GM12878 (cell line): ENCODE results near the gene RUNX3. TPM values are rescaled to one million over a fixed set of nuclear protein-coding genes. Genes with fewer than 3 reads are reported as not detected.

Experiments
- ATAC-seq: fragments of 200-7000 bp; cut with Tn5 transposase; 3 replicates; pipeline ENCODE4 v1.9.1; 2020; ENCODE audit warnings: mild to moderate bottlenecking, moderate library complexity
- BruUV-seq: library from RNA; stranded (reverse); fragments of 400-500 nt; replicated peaks from 2 replicates; lab custom pipeline; 2021; lab: Mats Ljungman, UMichigan
- CTCF ChIA-PET: fragments of 300-600 bp; sonication (Branson Sonifier 250); formaldehyde crosslinking; extraction: SDS; loops from one replicate; lab custom pipeline; 2021; ENCODE audit warnings: inconsistent platforms; lab: Yijun Ruan, JAX
- POLR2A ChIA-PET: fragments of 350-600 bp; formaldehyde crosslinking; extraction: SDS; loops from one replicate; lab custom pipeline; 2021; ENCODE audit warnings: inconsistent platforms; lab: Charles Lee
- RAD21 ChIA-PET: fragments of 300-600 bp; sonication (Branson Sonifier 250); formaldehyde crosslinking; loops from one replicate; lab custom pipeline; 2023; ENCODE audit warnings: antibody characterized with exemption; ENCODE audit not compliant: unreplicated experiment; lab: Charles Lee
- SMC1A ChIA-PET: fragments of 300-600 bp; sonication (Branson Sonifier 250); formaldehyde crosslinking; loops from one replicate; lab custom pipeline; 2023; ENCODE audit not compliant: unreplicated experiment, uncharacterized antibody; lab: Charles Lee
- DNase-seq: peaks from one replicate; pipeline ENCODE4 v3.0.0-alpha.2; 2011; ENCODE audit warnings: low read depth, low spot score
- FAIRE-seq: peaks from 3 replicates; lab custom pipeline; 2011; peaks lifted over from hg19 to GRCh38; lab: Jason Lieb, UNC
- H2AFZ ChIP-seq: 2 replicates; pipeline ENCODE4 v1.6.0; 2011; ENCODE audit warnings: low read depth, low read length, control low read depth; ENCODE audit not compliant: control insufficient read depth
- H3K27ac ChIP-seq: 2 replicates; pipeline ENCODE4 v1.5.1; 2011; ENCODE audit warnings: control low read depth; ENCODE audit not compliant: control insufficient read depth, insufficient read depth
- H3K27me3 ChIP-seq, 2 experiments: replicated peaks in 1 of 2; 2 replicates each; pipeline versions ENCODE4 v1.6.0 to v1.6.1; 2011; ENCODE audit warnings: low read length in 1 of 2; ENCODE audit not compliant: control insufficient read depth in 2 of 2, insufficient read depth in 2 of 2
- H3K36me3 ChIP-seq, 2 experiments: 2 replicates each; pipeline ENCODE4 v1.5.1; 2011; ENCODE audit warnings: low read length in 1 of 2; ENCODE audit not compliant: control insufficient read depth in 2 of 2, insufficient read depth in 2 of 2
- H3K4me1 ChIP-seq: 2 replicates; pipeline ENCODE4 v1.6.1; 2011; ENCODE audit warnings: mild to moderate bottlenecking, low read length, moderate library complexity, mixed read lengths; ENCODE audit not compliant: control insufficient read depth, insufficient read depth
- H3K4me2 ChIP-seq: 2 replicates; pipeline ENCODE4 v1.6.0; 2011; ENCODE audit warnings: control low read depth; ENCODE audit not compliant: control insufficient read depth, insufficient read depth
- H3K4me3 ChIP-seq: fragments of 200-600 bp; sonication (generic); 2 replicates; pipeline ENCODE4 v1.5.1; 2016
- H3K79me2 ChIP-seq: 2 replicates; pipeline ENCODE4 v1.6.0; 2011; ENCODE audit warnings: low read length; ENCODE audit not compliant: control insufficient read depth, insufficient read depth
- H3K9ac ChIP-seq: 2 replicates; pipeline ENCODE4 v1.8.0; 2011; ENCODE audit warnings: low read length, control low read depth, mixed read lengths; ENCODE audit not compliant: control insufficient read depth, insufficient read depth
- H3K9me3 ChIP-seq: replicated peaks from 3 replicates; pipeline ENCODE4 v1.5.1; 2011; ENCODE audit warnings: mild to moderate bottlenecking, low read length; ENCODE audit not compliant: control insufficient read depth, insufficient read depth
- H4K20me1 ChIP-seq: 2 replicates; pipeline ENCODE4 v1.6.0; 2011; ENCODE audit not compliant: control insufficient read depth, insufficient read depth
- CBX3 ChIP-seq: fragments of 200-600 bp; sonication (generic); IDR thresholded peaks from 2 replicates; pipeline ENCODE4 v1.6.1; 2016; ENCODE audit warnings: low read depth, borderline replicate concordance
- HCFC1 ChIP-seq: fragments of 150-350 bp; IDR thresholded peaks from 2 replicates; pipeline ENCODE4 v1.6.1; 2014; ENCODE audit warnings: low read length
- RAD51 ChIP-seq: fragments of 450-650 bp; IDR thresholded peaks from 2 replicates; pipeline ENCODE4 v1.6.1; 2016; ENCODE audit warnings: moderate library complexity, mild to moderate bottlenecking, inconsistent platforms
- RFX5 ChIP-seq: IDR thresholded peaks from 2 replicates; pipeline ENCODE4 v1.6.1; 2011; ENCODE audit warnings: low read depth, low read length, improper control_type of control experiment
- SRF ChIP-seq, 2 experiments: IDR thresholded peaks; 2 replicates each; pipeline ENCODE4 v1.6.1; 2011; ENCODE audit warnings: low read depth in 2 of 2, low read length in 2 of 2, mild to moderate bottlenecking in 1 of 2, moderate library complexity in 1 of 2
- TCF3 ChIP-seq: IDR thresholded peaks from 2 replicates; pipeline ENCODE4 v1.6.1; 2012; ENCODE audit warnings: low read depth, mild to moderate bottlenecking, low read length, borderline replicate concordance; ENCODE audit not compliant: insufficient read depth
- WGBS: methylation state at CpG from one replicate; pipeline ENCODE4 v1.1.6; 2016; ENCODE audit warnings: low lambda C conversion rate; ENCODE audit not compliant: insufficient replicate concordance, insufficient coverage; ENCODE audit errors: missing lambda C conversion rate; 5-methylcytosine and 5-hydroxymethylcytosine counted together
- in situ Hi-C: fragments of 300-500 bp; cut with MboI; formaldehyde crosslinking; loops from 9 replicates; pipeline ENCODE4 v1.14.3; 2018; ENCODE audit warnings: mixed read lengths
- intact Hi-C: fragments of 100-400 bp; cut with micrococcal nuclease; formaldehyde crosslinking; loops from one replicate; pipeline ENCODE4 v1.14.2; 2022; ENCODE audit not compliant: unreplicated experiment
- polyA plus RNA-seq, 11 experiments: library from polyadenylated mRNA; depleted of rRNA in 4 of 11; unstranded in 6 of 11; stranded (reverse) in 5 of 11; fragments of >200 nt; fragmentation: Nextera tagmentation in 4 of 11; fragmentation: Illumina TruSeq in 1 of 11; extraction: Ambion mirVana in 4 of 11; extraction: Trizol in 1 of 11; gene quantifications; 1 replicate in 1 of 11; 2 replicates in 10 of 11; pipeline versions ENCODE4 v1.2.1 to v1.2.3, GENCODE V29; 2011 to 2016; ENCODE audit warnings: inconsistent platforms in 2 of 11, missing spikeins in 2 of 11, low read depth in 1 of 11
- total RNA-seq, 4 experiments: library from RNA; depleted of rRNA in 3 of 4; stranded (reverse); fragments of >200 nt in 3 of 4; fragmentation: Illumina TruSeq in 1 of 4; extraction: Trizol in 1 of 4; gene quantifications; 2 replicates each; pipeline versions ENCODE4 v1.2.1 to v1.2.3, GENCODE V29; 2013 to 2021
- TF ChIP-seq, protein P1 (sequence below): IDR thresholded peaks from 2 replicates; pipeline ENCODE4 v1.6.1; 2012; ENCODE audit warnings: low read depth, low read length, improper control_type of control experiment
- TF ChIP-seq, protein P2 (sequence below): fragments of 450-650 bp; IDR thresholded peaks from 2 replicates; pipeline ENCODE4 v1.6.1; 2017; ENCODE audit warnings: mild to moderate bottlenecking, low read depth, inconsistent platforms; ENCODE audit not compliant: poor library complexity, severe bottlenecking

The RUNX3 gene
- total and polyA plus RNA-seq, 10 of the 15 experiments (the other 5 are each of a cell fraction or from before 2014, with no cell fraction given): 19.0 to 151 (median 31.4) TPM

DNA sequence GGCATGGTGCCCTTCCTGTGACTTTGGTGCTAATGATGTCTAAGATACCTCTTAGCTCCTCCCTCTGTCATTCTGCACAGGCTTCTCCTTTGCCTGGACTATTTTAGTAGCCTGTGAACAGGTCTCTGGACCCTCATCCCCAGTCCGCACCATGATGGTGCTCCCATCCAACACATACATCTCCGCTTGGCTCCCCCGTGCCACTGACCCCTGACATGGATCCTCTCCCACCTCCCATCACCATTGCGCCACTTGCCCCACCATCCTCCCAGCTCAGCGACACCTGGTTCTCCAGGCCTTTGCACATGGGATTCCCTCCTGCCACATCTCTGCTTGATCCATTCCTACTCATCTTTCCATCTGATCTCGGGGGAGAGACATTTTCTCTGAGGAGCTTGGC is 33.9 kb downstream of the RUNX3 start:
- FAIRE-seq: no peak
- no peak overlapping the region for H2AFZ ChIP-seq
- no peak for TF ChIP-seq CBX3
- TF ChIP-seq, all 136 proteins: peak for 0
- Histone ChIP-seq H3K4me1 (no peaks in the 10 kb centered on the region; the same call in 1 of the 2 replicates), H3K36me3 (peaks cover 0 to 4% of the 10 kb centered on the region in 2 experiments; a peak in 2 of 4 replicates), H3K79me2 (no peaks in the 10 kb centered on the region), H4K20me1 (0 out of 2 replicates have a peak, but pooled peaks cover 4% of the 10 kb centered on the region), H3K9me3 (peaks cover 4% of the 10 kb centered on the region), H3K4me3 (no peak overlapping the region), H3K4me2 (no peak overlapping the region), H3K27me3 (no peaks in the 10 kb centered on the region), H3K27ac (no peak overlapping the region), H3K9ac (no peak overlapping the region)
- CTCF ChIA-PET: interaction anchor here (1.1 to 8.0 kb wide), 3 partner anchors 21 to 44 kb away, joined by 3 to 133 read pairs (median 4); no protein-coding TSS in a partner anchor
- BruUV-seq: no TSS peak
- intact Hi-C loops: no loop called here
- SMC1A ChIA-PET: interaction anchor here (0.6 to 6.5 kb wide), 4 partner anchors 28 to 230 kb away, joined by 3 to 69 read pairs (median 5); no protein-coding TSS in a partner anchor
- RAD21 ChIA-PET: interaction anchor here (1.0 kb wide), 1 partner anchor 47 kb away, joined by 9 read pairs; no protein-coding TSS in a partner anchor
- in situ Hi-C loops: no loop called here
- WGBS: 88% methylated on average over 6 of the region's 6 CpGs
- POLR2A ChIA-PET: no interaction called here
- ATAC-seq (no peak), DNase-seq (no peak)

- RAD21 ChIA-PET: no interaction called here
- no TSS peak for BruUV-seq
These were observed 34.6 kb downstream of the RUNX3 start for GRCh38 chr1:24895511-24895910.

More at GRCh38 chr1:24895511-24895910, 34.6 kb downstream of the RUNX3 start:
- H3K9me3 ChIP-seq: peaks cover 6% of the 10 kb centered on the region
- ATAC-seq (no peak), FAIRE-seq (no peak), DNase-seq (no peak)
- ChIA-PET POLR2A (no interaction called here), CTCF (interaction anchor here (1.4 to 8.0 kb wide), 3 partner anchors 16 to 308 kb away, joined by 3 to 133 read pairs (median 5); no protein-coding TSS in a partner anchor), SMC1A (interaction anchor here (1.1 kb wide), 1 partner anchor 43 kb away, joined by 3 read pairs; no protein-coding TSS in a partner anchor)
- in situ Hi-C loops: no loop called here
- no peaks in the 10 kb centered on the region for H3K27me3 ChIP-seq
- H2AFZ ChIP-seq: no peak overlapping the region
- H4K20me1 ChIP-seq: 0 out of 2 replicates have a peak, but pooled peaks cover 4% of the 10 kb centered on the region
- no peak overlapping the region for H3K4me2 ChIP-seq
- H3K79me2 ChIP-seq: no peaks in the 10 kb centered on the region
- H3K4me1 ChIP-seq: no peaks in the 10 kb centered on the region; the same call in 1 of the 2 replicates
- H3K9ac ChIP-seq: no peak overlapping the region
- no peak overlapping the region for H3K27ac ChIP-seq
- intact Hi-C loops: no loop called here
- TF ChIP-seq HCFC1: no peak
- TF ChIP-seq, protein P1, sequence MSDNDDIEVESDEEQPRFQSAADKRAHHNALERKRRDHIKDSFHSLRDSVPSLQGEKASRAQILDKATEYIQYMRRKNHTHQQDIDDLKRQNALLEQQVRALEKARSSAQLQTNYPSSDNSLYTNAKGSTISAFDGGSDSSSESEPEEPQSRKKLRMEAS: no peak
- TF ChIP-seq RAD51: no peak
- no peak for TF ChIP-seq SRF (IDR thresholded peaks at IDR 0.05; ENCODE audit: low read depth in 2 of 2, low read length in 2 of 2)
- TF ChIP-seq RFX5: no peak
- no peak for TF ChIP-seq TCF3
- TF ChIP-seq, protein P2, sequence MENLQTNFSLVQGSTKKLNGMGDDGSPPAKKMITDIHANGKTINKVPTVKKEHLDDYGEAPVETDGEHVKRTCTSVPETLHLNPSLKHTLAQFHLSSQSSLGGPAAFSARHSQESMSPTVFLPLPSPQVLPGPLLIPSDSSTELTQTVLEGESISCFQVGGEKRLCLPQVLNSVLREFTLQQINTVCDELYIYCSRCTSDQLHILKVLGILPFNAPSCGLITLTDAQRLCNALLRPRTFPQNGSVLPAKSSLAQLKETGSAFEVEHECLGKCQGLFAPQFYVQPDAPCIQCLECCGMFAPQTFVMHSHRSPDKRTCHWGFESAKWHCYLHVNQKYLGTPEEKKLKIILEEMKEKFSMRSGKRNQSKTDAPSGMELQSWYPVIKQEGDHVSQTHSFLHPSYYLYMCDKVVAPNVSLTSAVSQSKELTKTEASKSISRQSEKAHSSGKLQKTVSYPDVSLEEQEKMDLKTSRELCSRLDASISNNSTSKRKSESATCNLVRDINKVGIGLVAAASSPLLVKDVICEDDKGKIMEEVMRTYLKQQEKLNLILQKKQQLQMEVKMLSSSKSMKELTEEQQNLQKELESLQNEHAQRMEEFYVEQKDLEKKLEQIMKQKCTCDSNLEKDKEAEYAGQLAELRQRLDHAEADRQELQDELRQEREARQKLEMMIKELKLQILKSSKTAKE: no peak
- no peak overlapping the region for H3K4me3 ChIP-seq
- H3K36me3 ChIP-seq: peaks cover 0 to under 1% of the 10 kb centered on the region in 2 experiments; a peak in 1 of 4 replicates
- WGBS: 66% methylated on average over 4 of the region's 4 CpGs
